A673 (cell line): ENCODE data around the gene PIAS1. TPM values are rescaled to one million over a fixed set of nuclear protein-coding genes. Genes with fewer than 3 reads are reported as not detected.

Source experiments
- BruUV-seq: library from RNA; stranded (reverse); fragments of 400-500 nt; replicated peaks from 2 replicates; lab custom pipeline; 2021; lab: Mats Ljungman, UMichigan
- CTCF ChIA-PET: fragments of 300-600 bp; sonication (Branson Sonifier 250); formaldehyde crosslinking; loops from one replicate; lab custom pipeline; 2022; ENCODE audit warnings: antibody characterized with exemption; lab: Charles Lee
- POLR2A ChIA-PET: fragments of 300-600 bp; sonication (Branson Sonifier 250); formaldehyde crosslinking; loops from one replicate; lab custom pipeline; 2022; ENCODE audit warnings: antibody characterized with exemption; ENCODE audit not compliant: low non-redundant PET; lab: Charles Lee
- DNase-seq: peaks from one replicate; pipeline ENCODE4 v3.0.0-alpha.2; 2015; ENCODE audit warnings: low spot score
- H3K27ac ChIP-seq: fragments of 200-600 bp; sonication (generic); 2 replicates; pipeline ENCODE4 v1.5.1; 2016; ENCODE audit warnings: mixed run types, low read depth, mild to moderate bottlenecking, mixed read lengths, antibody characterized with exemption, low read length; ENCODE audit not compliant: poor library complexity, severe bottlenecking
- H3K27me3 ChIP-seq: fragments of 200-600 bp; sonication (generic); replicated peaks from 2 replicates; pipeline ENCODE4 v1.6.1; 2017; ENCODE audit warnings: mixed run types, low read depth, mild to moderate bottlenecking, mixed read lengths, antibody characterized with exemption, low read length; ENCODE audit not compliant: insufficient read depth, poor library complexity
- H3K36me3 ChIP-seq: fragments of 200-600 bp; sonication (generic); 2 replicates; pipeline ENCODE4 v1.6.1; 2016; ENCODE audit warnings: mixed run types, mild to moderate bottlenecking, mixed read lengths, antibody characterized with exemption, low read length; ENCODE audit not compliant: insufficient read depth, poor library complexity, severe bottlenecking
- H3K4me1 ChIP-seq: fragments of 200-600 bp; sonication (generic); 2 replicates; pipeline ENCODE4 v1.6.1; 2017; ENCODE audit warnings: mixed run types, mild to moderate bottlenecking, mixed read lengths, antibody characterized with exemption, low read length; ENCODE audit not compliant: insufficient read depth, poor library complexity, severe bottlenecking
- H3K4me3 ChIP-seq: fragments of 200-600 bp; sonication (generic); 2 replicates; pipeline ENCODE4 v1.5.1; 2016; ENCODE audit warnings: low read depth, mixed run types, mild to moderate bottlenecking, mixed read lengths, low read length; ENCODE audit not compliant: poor library complexity, severe bottlenecking
- H3K9me3 ChIP-seq: fragments of 200-600 bp; sonication (generic); 2 replicates; pipeline ENCODE4 v1.6.1; 2016; ENCODE audit warnings: mixed run types, low read depth, mild to moderate bottlenecking, mixed read lengths, antibody characterized with exemption, low read length; ENCODE audit not compliant: poor library complexity, severe bottlenecking
- EZH2 ChIP-seq: fragments of 200-600 bp; sonication (generic); IDR thresholded peaks from 2 replicates; pipeline ENCODE4 v1.6.1; 2017; ENCODE audit warnings: borderline replicate concordance, low read depth, mild to moderate bottlenecking, mixed read lengths, antibody characterized with exemption, low read length; ENCODE audit not compliant: poor library complexity, severe bottlenecking
- intact Hi-C: fragments of 100-400 bp; cut with micrococcal nuclease; formaldehyde crosslinking; loops from one replicate; pipeline ENCODE4 v1.10.0; 2022; ENCODE audit not compliant: unreplicated experiment
- total RNA-seq: library from RNA; stranded (reverse); gene quantifications from 2 replicates; pipeline ENCODE4 v1.2.3, GENCODE V29; 2021
- TF ChIP-seq, protein P1 (sequence below): fragments of 300-800, 200-600 bp; sonication (generic); conservative IDR thresholded peaks from 2 replicates; pipeline ENCODE4 v1.5.1; 2017; ENCODE audit warnings: low read depth, mild to moderate bottlenecking, antibody characterized with exemption, low read length, moderate library complexity, mixed read lengths

PIAS1 gene
- total RNA-seq, 1 experiment from 2014 or later: 40.2 TPM

DNA sequence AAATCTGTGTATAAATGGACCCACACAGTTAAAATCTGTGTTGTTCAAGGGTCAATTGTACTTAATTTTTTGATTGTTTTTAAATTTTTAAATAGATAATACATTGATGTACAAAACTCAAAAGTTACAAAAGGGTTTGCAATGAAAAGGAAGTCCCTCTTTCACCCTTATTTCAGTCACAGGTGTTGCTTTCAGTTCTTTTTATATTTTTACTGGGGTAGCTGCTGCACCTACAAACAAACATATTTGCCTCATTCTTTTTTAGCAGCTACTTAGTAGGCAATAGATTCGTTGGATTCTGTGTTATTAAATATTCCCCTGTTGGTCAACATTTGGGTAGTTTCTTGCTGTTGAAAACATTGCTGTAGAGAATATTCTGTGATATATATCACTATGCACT is 44.4 kb downstream of the PIAS1 start:
- ChIA-PET CTCF (interaction anchor here (0.6 kb wide), 1 partner anchor 22 kb away, joined by 3 read pairs; no protein-coding TSS in a partner anchor), POLR2A (no interaction called here)
- Histone ChIP-seq H3K9me3 (peaks cover 23% of the 10 kb centered on the region), H3K27me3 (no peaks in the 10 kb centered on the region), H3K4me3 (no peak overlapping the region), H3K36me3 (peaks cover 14% of the 10 kb centered on the region), H3K27ac (no peak overlapping the region), H3K4me1 (no peaks in the 10 kb centered on the region)
- intact Hi-C loops: no loop called here
- TF ChIP-seq EZH2: no peak
- TF ChIP-seq, protein P1, sequence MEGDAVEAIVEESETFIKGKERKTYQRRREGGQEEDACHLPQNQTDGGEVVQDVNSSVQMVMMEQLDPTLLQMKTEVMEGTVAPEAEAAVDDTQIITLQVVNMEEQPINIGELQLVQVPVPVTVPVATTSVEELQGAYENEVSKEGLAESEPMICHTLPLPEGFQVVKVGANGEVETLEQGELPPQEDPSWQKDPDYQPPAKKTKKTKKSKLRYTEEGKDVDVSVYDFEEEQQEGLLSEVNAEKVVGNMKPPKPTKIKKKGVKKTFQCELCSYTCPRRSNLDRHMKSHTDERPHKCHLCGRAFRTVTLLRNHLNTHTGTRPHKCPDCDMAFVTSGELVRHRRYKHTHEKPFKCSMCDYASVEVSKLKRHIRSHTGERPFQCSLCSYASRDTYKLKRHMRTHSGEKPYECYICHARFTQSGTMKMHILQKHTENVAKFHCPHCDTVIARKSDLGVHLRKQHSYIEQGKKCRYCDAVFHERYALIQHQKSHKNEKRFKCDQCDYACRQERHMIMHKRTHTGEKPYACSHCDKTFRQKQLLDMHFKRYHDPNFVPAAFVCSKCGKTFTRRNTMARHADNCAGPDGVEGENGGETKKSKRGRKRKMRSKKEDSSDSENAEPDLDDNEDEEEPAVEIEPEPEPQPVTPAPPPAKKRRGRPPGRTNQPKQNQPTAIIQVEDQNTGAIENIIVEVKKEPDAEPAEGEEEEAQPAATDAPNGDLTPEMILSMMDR: no peak
- no peak for DNase-seq
- BruUV-seq: no TSS peak

DNA sequence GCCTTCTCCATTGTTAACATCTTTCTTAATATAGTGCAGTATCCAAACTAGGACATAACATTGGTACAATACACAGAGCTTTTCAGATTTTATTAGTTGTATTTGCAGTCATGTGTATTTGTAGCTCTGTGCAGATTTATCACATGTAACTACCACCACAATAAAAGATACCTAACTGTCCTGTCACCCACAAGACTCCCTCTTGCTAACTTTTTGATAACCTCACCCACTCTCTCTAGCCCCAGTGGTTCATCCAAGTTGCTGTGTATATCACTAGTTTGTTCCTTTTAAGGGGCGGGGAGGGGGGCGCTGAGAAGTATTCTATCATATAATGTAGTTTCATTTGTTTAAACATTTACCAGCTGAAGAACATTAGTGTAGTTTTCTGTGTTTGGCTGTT is 46.1 kb downstream of the PIAS1 start:
- Histone ChIP-seq H3K4me1 (no peaks in the 10 kb centered on the region), H3K9me3 (peaks cover 26% of the 10 kb centered on the region), H3K4me3 (no peak overlapping the region), H3K27ac (no peak overlapping the region), H3K36me3 (peaks cover 19% of the 10 kb centered on the region), H3K27me3 (no peaks in the 10 kb centered on the region)
- TF ChIP-seq EZH2: no peak
- TF ChIP-seq, protein P1: no peak
- intact Hi-C loops: no loop called here
- POLR2A ChIA-PET: no interaction called here
- CTCF ChIA-PET: no interaction called here
- BruUV-seq: no TSS peak
- DNase-seq: no peak

DNA sequence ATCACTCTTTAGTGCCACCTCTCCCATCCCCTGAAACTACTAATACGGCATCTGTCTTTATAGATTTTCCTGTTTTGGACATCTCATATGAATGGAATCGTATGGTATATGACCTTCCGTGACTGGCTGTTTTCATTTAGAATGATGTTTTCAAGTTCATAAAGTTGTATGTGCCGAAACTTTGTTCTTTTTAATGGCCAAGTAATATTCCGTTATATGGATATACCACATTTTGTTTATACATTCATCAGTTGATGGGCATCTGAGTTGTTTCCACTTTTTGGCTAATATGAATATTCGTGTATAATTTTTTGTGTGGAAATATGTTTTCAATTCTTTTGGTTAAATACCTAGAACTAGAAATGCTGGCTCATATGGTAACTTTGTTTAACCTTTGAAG is 49.5 kb downstream of the PIAS1 start:
- no peaks in the 10 kb centered on the region for H3K27me3 ChIP-seq
- H3K27ac ChIP-seq: no peak overlapping the region
- ChIA-PET CTCF (interaction anchor here (0.7 kb wide), 1 partner anchor 123 kb away, joined by 3 read pairs; no protein-coding TSS in a partner anchor), POLR2A (no interaction called here)
- intact Hi-C loops: no loop called here
- peaks cover 6% of the 10 kb centered on the region for H3K9me3 ChIP-seq
- BruUV-seq: no TSS peak
- H3K4me3 ChIP-seq: no peak overlapping the region
- peaks cover 8% of the 10 kb centered on the region for H3K4me1 ChIP-seq
- TF ChIP-seq, protein P1: no peak
- no peak for DNase-seq
- peaks cover 7% of the 10 kb centered on the region for H3K36me3 ChIP-seq
